OCI-LY7 (cell line): ENCODE data around the gene FGD2.

ENCODE experiments used
- CTCF ChIP-seq: fragments of 200-600 bp; sonication (generic); conservative IDR thresholded peaks from 2 replicates; pipeline ENCODE4 v1.5.1; 2014; ENCODE audit warnings: mild to moderate bottlenecking, antibody characterized with exemption, low read length, moderate library complexity, mixed read lengths
- EZH2phosphoT487 ChIP-seq: fragments of 200-600 bp; sonication (generic); IDR thresholded peaks from 2 replicates; pipeline ENCODE4 v1.6.1; 2018; ENCODE audit warnings: low read depth, borderline replicate concordance, mild to moderate bottlenecking, mixed run types, antibody characterized with exemption, low read length, moderate library complexity, mixed read lengths

- TF ChIP-seq CTCF (no peak), EZH2phosphoT487 (no peak)
Observed at GRCh38 chr6:37004044-37004980, 1.1 kb upstream of the FGD2 start.
